CD4-positive, alpha-beta T cell treated with Interleukin-15 for 4 hours (primary cell): ENCODE results near the gene CNIH1.
"Not testable (repeated sequence)": the region's sequence is repeated elsewhere in the genome, so short reads cannot be mapped to it uniquely, and the experiment has no call there.

Experiments
- DNase-seq: peaks from one replicate; pipeline ENCODE4 v3.0.0-alpha.2; 2020; ENCODE audit warnings: low spot score

Gene CNIH1

GRCh38 chr14:54428527-54428926 lies 12.6 kb downstream of the CNIH1 start:
- DNase-seq, result no peak

GRCh38 chr14:54427871-54428270 lies 13.3 kb downstream of the CNIH1 start:
- no peak for DNase-seq

GRCh38 chr14:54425537-54426274 lies 15.5 kb downstream of the CNIH1 start:
- DNase-seq, result no peak

- no peak for DNase-seq
Observed at GRCh38 chr14:54425068-54425467, 16.1 kb downstream of the CNIH1 start.

- DNase-seq, result no peak
Observed at GRCh38 chr14:54424479-54424901, 16.7 kb downstream of the CNIH1 start.

GRCh38 chr14:54423991-54424390 lies 17.2 kb downstream of the CNIH1 start:
- no peak for DNase-seq

- no peak for DNase-seq
Observed at GRCh38 chr14:54420478-54421142, 20.6 kb downstream of the CNIH1 start.

GRCh38 chr14:54411371-54411770 lies 29.8 kb downstream of the CNIH1 start:
- no peak for DNase-seq

- DNase-seq, result no peak
Observed at GRCh38 chr14:54410215-54410614, 31.0 kb downstream of the CNIH1 start.

GRCh38 chr14:54403401-54404005 lies 37.7 kb downstream of the CNIH1 start:
- DNase-seq, result not testable (repeated sequence)

GRCh38 chr14:54399560-54399959 lies 41.6 kb downstream of the CNIH1 start:
- no peak for DNase-seq

GRCh38 chr14:54396493-54397335 lies 44.5 kb downstream of the CNIH1 start, which contains the start of gene CDKN3:
Gene CDKN3, plus strand, starts transcription at chr14:54397007. Its CDS starts 62 bp downstream, at chr14:54397069.
- DNase-seq, result peak; percentile 97

GRCh38 chr14:54396183-54396492 lies 45.0 kb downstream of the CNIH1 start:
- DNase-seq, result no peak

GRCh38 chr14:54395716-54396115 lies 45.5 kb downstream of the CNIH1 start:
- DNase-seq, result no peak

GRCh38 chr14:54395284-54395683 lies 45.9 kb downstream of the CNIH1 start:
- no peak for DNase-seq

- no peak for DNase-seq
Observed at GRCh38 chr14:54394596-54394995, 46.6 kb downstream of the CNIH1 start.

GRCh38 chr14:54392986-54393884 lies 47.9 kb downstream of the CNIH1 start:
- not testable (repeated sequence) for DNase-seq

- no peak for DNase-seq
Observed at GRCh38 chr14:54392131-54392859, 48.9 kb downstream of the CNIH1 start.

GRCh38 chr14:54387328-54387727 lies 53.8 kb downstream of the CNIH1 start:
- DNase-seq, result no peak

GRCh38 chr14:54385556-54385955 lies 55.6 kb downstream of the CNIH1 start:
- DNase-seq, result no peak

GRCh38 chr14:54383835-54384234 lies 57.3 kb downstream of the CNIH1 start:
- no peak for DNase-seq
